Measurements from ENCODE around the gene MDM4.

MDM4 gene

GRCh38 chr1:204578867-204579664, 62.9 kb downstream of the MDM4 start:
- no peak for DNase-seq (ENCODE audit: low read depth)

DNA sequence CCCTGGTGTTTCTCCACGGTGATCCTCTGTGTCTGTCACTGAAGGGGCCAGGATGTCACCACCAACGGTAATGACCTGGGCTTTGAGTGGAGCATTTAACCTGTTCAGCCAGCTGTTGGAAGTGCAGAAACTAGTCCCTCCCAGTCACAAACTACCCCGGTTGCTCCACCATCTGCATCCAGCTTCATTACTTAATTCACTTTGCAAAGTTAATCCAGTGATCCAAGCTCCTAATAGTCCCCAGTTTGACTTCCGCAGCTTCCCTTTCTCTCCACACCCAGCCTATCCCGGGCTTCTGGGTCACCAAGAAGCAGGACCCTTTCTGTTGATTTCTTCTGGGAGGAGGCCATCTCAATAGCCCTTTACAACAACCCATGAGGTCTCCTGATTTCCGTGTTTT, 63.5 kb downstream of the MDM4 start:
- DNase-seq (ENCODE audit: low read depth) = no peak

- DNase-seq (ENCODE audit: low read depth) = no peak
Observed at GRCh38 chr1:204580862-204581261, 64.7 kb downstream of the MDM4 start.

DNA sequence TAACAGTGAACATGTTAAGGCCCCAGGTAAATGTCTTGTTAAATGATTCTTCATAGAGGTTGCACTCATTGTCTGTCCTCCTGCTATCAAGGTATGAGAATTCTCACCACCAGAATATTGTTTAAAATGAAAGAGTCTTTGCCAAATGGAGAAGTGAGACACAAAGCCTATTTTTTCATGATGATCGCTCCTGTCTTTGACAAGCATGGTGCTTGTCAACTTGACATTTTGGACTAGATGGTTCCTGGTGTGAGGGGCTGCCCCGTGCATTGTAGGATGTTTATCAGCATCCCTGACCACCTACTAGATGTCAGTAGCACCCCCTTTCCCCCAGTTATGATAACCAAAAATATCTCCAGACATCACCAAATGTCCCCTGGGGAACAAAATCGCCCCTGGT, 65.6 kb downstream of the MDM4 start:
- no peak for DNase-seq (ENCODE audit: low read depth)

DNA sequence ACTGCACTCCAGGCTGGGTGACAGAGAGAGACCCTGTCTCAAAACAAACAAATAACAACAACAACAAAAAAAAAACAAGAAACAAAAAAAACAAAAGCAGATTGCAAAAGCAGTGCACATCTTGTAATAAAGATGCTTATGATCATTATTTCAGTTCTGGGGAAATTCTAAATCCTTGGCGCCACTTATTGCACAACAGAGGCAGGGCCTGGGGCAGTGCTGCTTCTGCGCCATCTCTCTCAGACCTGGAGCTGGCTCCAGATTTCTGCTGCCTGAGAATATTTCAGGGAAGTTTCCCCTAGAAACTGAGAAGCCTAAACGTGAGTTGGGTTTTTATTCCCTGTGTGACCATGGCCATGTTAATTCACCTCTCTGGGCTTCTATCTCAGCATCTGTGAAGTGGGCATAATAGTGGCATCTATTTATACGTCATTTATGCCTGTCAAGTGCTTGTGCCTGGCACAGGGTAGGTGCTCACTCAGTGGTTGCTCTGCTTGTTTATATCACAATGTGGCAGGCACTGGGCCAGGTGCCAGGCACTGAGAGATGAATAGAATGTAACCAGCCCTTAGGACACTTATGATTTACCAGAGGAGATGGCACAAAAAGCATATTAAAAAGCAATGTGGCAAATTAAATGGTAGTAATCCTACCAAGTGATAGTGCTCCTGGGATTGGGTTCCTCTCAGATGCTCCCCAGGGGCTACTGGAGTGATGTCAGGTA, 67.9 kb downstream of the MDM4 start:
- no peak for DNase-seq (ENCODE audit: low read depth)

- DNase-seq (ENCODE audit: low read depth) = no peak
Observed at GRCh38 chr1:204584699-204585372, 68.6 kb downstream of the MDM4 start.

DNA sequence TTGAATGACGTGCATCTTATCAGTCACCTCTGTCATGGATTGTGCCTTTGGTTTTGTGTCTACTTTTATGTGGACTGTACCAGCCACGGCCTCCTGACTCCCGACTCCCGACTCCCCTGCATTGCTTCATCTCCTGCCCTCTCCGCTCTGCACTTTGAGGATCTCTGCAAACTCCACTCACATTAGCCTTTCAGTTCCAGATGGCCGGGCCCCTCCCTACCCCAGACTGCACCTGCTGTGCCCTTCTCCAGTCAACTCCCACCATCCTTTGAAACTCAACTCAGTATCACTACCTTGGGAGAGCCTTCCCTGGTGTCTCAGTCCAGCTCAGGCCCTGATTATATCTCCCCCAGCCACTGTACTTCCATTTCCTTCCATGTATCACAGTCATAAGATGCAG, 71.4 kb downstream of the MDM4 start:
- DNase-seq (ENCODE audit: low read depth) = no peak

DNA sequence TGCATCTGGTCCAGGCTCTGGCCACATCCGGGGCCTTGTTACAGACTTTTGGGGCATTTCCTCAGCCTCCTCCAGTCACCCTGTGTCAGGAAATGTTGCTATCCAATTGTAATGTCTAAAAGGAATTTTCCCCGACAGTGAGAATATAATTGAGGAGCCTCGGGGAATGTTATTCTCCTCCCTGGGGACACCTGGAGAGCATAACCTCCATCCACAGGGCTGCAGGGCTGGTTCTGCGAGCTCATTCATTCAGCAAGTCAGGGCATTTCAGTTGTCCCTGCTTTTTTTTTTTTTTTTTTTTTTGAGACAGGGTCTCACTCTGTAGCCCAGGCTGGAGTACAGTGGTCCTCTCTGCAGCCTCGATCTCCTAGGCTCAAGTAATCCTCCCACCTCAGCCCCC, 72.6 kb downstream of the MDM4 start:
- no peak for DNase-seq (ENCODE audit: low read depth)

GRCh38 chr1:204589409-204590038, 73.3 kb downstream of the MDM4 start:
- no peak for DNase-seq (ENCODE audit: low read depth)

- no peak for DNase-seq (ENCODE audit: low read depth)
Observed at GRCh38 chr1:204591473-204592090, 75.4 kb downstream of the MDM4 start.

- DNase-seq (ENCODE audit: low read depth) = no peak
Observed at GRCh38 chr1:204592246-204592948, 76.2 kb downstream of the MDM4 start.

- DNase-seq (ENCODE audit: low read depth) = no peak
Observed at GRCh38 chr1:204598319-204598969, 82.2 kb downstream of the MDM4 start.

DNA sequence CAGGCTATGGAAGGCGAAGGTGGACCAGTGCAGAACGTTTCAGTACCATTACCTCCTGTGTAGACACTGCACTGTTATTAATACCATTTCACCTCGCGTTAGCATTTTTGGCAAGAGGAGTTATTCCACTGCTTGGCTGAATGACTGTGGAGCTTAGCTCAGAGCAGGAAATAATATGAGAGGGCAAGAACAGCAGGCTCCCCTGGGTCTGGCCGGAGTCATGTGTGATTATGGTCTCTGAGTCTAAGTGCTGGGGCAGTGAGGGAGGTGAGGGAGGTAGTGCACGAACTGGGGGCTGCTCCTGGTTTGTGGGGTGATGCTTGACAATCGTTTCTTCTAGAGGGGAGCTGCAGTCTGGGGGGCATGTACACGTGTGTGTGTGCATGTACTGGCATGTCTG, 82.9 kb downstream of the MDM4 start:
- DNase-seq (ENCODE audit: low read depth) = no peak

- DNase-seq (ENCODE audit: low read depth) = no peak
Observed at GRCh38 chr1:204599596-204599995, 83.4 kb downstream of the MDM4 start.

DNA sequence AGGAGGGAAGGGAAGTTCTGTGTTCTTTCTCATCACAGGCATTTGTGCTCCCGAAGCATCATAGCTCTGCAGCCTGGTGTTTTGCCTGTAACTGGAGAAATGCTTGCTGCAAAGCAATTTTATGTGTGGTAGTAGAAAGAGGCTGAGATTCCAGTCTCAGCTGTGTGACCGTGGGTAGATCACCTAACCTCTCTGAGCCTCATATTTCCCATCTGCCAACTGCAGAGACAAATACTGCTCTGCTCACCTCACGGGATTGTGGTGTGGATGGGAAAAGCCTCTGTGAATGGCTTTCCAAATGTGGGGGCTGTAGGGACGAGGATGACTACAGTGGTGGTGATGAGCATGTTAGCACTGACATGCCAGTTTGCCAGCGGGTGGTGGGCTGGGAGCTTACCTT, 84.0 kb downstream of the MDM4 start:
- DNase-seq (ENCODE audit: low read depth) = no peak

- no peak for DNase-seq (ENCODE audit: low read depth)
Observed at GRCh38 chr1:204600968-204601367, 84.8 kb downstream of the MDM4 start.

- no peak for DNase-seq (ENCODE audit: low read depth)
Observed at GRCh38 chr1:204602111-204602579, 85.9 kb downstream of the MDM4 start.

DNA sequence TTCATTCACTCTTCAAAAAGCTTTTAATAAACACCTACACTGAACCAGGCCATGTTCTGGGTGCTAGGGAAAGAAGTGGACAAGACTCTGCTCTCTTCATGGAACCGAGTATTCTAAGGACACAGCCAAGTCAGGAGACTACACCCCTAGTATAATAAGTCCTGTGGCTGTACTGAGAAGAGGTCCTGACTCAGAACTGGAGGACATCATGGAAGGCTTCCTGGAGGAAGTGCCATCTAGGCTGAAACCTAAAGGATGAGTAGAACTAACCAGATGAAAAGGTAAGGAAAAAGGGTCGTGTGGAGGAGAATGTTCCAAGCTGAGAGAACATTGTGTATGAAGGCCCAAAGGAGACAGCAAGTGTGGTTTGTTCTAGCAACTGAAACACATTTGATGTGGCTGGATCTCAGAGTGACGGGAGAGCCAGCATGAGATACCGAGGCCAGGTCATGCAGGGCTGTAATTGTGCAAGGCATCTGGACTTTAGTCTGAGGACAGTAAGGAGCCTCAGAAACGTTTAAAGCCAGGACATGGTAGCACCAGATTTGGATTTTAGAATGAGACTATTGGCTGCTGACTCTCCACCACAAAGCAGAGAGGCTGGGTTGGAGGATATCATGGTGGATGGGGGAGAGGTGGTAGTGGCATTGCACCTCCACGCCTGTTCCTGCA, 86.8 kb downstream of the MDM4 start:
- DNase-seq (ENCODE audit: low read depth) = no peak

DNA sequence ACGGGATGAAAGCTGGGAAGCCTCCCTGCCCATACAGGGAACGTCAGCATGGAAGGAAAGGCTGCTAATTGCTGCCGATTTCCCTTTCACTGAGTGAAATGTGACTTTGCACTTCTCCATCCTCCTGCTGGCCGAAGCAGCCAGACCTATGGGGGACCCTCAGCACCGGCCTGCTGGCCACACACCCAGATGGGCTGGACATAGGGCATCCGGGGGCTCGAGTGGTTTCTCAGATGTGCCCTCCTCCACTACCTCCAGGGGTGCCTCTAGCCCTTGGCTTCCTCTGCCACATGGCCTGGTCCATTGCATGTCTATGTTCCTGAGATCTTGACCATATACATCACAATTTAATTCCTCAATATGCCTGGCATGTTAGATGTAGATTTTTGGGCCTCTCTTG, 89.6 kb downstream of the MDM4 start:
- DNase-seq (ENCODE audit: low read depth) = no peak
